ENCODE measurements around the gene PGF.

The PGF gene

DNA sequence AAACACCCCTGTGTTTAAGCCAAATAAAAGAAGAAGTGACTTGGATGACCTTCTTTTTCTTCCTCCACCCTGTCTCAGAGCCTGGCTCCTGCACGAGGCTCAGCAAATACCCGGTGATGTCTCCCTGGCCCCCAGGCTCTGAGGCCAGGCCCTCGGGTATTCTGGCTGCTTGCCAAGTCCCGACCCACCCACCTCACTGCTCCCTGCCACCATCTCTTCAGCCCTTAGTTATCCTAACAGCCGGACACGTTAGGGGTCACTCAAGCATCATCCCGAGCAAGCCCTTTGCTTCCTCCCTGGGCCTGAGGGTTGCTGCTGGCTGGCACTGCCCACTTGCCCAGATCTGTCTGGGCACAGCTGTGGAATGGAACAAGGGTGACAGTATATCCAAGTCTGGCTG, 39.6 kb downstream of the PGF start:
- no peak for DNase-seq

DNA sequence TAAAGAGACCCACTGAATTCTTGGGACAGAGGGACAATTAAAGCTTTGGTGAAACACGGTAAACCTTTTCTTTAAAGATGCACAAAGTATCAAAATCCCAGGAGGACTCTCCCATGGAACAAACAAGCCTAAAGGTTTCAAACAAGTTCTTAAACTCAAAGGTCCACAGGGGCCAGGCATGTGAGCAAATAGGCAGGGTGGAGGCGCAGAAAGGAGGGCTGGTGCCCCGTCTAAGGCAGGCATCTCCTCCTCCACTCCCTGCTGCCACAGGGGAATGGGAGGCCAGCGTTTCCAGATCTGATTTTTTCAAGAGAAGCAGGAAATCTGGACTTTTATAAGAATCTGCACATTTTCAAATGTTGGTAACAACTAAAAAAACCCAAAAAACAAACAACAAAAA, 40.0 kb downstream of the PGF start:
- DNase-seq = no peak

DNA sequence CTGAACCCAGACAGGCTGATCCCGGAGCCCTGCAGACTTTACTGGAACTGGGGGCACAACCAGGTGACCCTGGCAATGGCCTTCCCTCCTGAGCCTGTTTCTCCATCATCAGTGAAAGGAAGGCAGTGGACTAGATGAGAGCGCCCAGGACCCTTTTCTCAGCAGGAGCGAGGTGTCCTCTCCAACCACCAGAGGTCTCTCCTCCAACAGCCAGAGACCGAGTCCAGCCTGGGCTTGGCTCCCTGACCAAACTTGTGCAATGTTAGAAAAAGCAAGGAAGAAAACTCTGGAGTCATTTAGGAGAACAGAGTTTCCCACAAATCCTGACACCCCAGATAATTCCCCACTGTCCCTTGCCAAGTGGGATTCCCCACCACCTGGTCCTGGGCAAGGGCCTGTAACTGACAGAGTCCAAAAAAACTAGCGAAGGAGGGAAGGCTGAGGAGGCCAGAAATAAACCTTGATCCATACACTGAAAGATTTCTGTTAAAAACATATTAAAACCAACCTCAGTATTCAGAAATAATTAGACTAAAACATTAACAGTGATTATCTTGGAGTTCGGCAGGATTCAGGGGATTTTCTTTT, 41.3 kb downstream of the PGF start:
- DNase-seq = no peak

DNA sequence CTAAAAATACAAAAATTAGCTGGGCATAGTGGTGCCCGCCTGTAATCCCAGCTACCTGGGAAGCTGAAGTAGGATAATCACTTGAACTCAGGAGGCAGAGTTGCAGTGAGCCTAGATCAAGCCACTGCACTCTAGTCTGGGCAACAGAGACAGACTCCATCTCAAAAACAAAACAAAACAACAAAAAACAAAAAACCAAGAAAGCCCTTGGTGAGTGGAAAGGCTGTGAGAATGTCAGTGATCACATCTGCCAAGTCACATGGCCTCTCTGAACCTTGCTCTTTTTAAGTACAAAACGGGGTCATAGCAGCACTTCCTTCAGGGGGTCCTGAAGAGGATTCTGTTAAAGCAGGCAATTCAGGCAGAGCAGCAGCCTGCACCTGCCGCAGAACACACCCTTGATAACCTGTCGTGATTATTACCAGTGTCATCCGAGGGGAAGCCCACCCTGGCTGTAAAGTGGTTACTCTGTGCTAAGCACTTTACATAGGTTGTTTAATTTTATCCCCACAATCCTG, 41.9 kb downstream of the PGF start:
- no peak for DNase-seq

DNA sequence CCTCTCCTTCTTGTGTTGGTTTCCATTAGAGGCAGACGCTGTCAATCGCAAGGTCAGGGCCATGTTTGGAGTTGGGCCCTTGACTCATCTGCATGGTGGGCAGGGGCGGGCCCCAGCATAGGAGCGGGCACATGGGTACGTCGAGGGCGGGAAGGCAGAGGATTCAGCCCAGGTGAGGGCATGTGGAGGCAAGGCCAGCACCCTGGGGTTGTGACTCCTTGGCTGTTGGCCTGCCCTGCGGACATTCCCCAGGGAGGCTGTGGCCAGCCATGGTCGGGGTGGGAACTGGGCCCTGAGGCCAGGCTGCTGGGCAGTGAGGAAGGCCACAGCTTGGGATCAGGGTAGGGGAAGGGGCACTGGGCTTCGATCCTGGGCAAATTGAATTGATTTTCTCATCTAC, 42.6 kb downstream of the PGF start:
- no peak for DNase-seq

DNA sequence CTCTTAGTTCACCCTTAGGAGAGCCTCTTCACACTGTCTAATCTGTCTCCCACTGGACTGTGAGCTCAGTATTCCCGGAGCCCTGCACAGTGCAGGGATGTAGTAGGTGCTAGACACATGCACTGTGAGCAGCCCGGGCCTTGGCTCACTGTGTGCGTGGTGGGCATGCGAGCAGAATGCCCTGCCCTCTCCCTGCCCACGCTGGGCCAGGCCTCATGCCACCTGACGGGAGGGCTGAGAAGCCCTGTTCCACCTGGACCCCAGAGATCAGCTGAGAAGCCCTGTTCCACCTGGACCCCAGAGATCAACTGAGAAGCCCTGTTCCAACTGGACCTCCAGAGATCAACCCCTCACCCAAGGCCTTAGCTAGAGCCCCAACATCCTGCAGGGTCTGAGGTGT, 43.3 kb downstream of the PGF start:
- no peak for DNase-seq

DNA sequence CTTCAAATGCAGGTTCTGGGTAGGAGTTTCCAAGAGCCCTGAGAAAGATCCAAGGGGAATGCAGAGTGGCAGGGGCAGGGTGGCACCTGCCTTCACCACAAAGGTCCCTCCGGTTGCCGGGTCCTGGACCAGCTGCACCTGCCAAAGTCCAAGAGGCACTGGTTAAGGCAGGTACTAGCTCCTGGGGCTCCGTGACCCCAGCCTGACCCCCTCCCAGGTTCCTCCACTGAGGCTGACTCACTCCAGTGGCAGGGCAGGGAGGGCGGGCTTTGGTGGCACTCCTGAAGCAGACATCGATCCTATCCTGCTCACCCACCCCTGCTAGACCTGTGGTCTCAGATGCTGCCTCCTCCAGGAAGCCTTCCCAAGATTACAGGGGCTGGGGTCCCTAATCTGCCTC, 43.7 kb downstream of the PGF start:
- DNase-seq = no peak

DNA sequence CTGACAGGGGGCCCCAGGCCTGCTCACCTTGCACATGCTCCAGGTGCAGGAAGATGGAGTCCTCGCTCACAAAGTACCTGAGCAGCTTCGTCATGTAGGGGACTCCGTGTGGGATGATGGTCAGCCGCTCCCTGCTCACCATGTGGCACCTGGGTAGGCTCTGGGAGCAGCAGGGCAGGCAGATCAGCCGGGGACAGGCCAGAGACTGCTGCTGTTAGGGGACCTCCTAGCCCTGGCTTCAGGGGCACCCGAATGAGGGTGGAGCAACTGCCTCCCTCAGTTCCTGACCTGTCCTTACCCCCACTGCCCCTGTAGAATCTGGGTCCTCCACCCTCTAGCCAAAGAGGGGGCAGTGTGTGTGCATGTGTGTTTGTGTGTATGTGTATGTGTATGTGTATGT, 44.2 kb downstream of the PGF start:
- DNase-seq = no peak

DNA sequence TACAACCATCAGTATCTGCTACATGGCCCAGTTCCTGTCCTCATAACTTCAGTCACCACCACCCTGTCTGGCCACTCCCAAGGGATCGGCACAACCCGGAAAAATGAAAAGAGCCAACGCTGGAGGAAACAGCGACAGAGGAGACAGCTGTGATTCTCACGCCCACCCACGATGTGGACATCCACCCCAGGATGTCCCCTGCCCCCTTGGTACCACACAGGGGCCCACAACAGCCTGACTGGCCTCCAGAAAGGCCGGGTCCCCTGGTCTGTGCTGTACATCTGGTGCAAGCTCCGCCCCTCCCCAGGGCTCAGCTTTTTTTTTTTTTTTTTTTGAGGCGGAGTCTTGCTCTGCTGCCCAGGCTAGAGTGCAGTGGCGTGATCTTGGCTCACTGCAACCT, 44.8 kb downstream of the PGF start:
- no peak for DNase-seq

DNA sequence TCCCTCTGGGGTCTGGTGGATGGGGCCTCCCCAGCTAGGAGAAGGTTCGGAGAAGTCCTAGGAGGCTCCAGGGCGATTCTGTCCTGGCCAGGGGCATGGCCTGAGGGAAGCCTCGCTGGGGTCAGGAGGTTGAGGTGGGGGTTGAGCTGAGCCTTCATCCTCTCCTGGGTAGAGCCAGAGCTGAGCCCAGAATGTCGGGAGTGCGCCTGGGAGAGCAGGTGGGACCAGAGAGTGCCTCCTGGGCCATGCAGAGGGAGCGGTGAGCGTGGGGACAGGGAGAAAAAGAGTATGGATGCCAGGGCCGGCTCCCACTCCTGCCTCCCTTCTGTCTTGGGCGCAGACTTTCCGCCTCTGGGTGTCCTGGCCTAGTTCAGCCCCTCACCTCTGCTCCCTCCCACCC, 45.5 kb downstream of the PGF start:
- DNase-seq = no peak

DNA sequence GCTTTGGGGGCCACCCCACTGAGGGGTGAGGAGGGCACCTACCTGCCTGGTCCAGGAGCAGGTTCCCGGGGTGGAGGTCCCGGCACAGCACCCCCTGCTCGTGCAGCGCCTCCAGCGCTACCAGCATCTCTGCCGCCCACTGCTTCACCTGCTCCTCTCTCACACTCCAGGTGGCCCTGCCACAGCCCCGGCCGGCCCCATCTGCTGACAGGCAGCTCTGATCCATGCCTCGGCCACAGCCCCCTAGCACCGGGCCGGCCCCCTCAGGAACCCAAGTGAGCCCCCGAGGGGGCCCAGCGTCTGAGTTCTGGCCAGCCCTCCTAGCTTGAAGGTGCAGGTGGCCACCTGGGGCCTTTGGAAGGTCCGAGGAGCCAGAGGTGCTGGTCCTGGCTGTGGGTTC, 45.9 kb downstream of the PGF start:
- no peak for DNase-seq

DNA sequence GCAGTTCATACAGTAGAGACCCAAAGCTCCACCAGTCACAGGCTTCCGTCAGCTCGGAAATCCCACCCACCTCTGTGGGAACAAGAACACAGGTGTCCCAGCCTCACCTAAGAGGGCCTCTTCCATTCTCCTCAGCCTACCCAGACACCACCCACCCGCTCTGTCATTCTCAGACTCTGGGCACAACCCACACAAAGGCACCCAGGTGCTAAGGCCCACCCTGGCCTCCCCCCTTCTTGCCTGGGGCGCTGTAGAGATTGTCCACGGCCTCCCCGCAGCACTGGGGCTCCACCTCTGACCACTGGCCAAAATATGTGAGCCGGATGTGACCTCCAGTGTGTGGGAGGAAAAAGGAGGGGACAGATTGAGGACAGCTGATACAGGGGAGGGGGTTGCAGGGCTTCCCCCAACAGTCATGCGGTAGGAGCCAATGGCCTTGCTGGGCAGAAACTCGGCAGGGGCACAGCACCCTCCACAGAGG, 46.5 kb downstream of the PGF start:
- DNase-seq = no peak

DNA sequence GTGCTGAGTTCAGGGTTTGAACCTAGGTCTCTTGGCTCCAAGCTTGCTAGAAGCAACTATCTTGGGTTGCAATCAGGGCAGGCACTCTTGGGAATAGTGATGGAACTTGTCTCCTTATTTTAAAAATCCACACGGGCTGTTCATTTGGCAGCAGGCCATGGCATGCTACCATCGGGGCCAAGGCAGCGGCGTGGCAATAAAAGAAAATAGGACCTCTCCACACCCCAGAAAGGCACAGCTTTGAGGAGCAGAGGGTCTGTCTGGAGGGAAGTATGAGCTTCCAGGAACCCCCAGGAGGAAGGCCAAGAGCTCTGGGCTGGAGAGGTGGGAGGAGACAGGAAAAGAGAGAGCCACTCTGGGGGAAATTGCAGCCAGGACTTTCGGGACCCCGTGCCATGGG, 47.7 kb downstream of the PGF start:
- no peak for DNase-seq

DNA sequence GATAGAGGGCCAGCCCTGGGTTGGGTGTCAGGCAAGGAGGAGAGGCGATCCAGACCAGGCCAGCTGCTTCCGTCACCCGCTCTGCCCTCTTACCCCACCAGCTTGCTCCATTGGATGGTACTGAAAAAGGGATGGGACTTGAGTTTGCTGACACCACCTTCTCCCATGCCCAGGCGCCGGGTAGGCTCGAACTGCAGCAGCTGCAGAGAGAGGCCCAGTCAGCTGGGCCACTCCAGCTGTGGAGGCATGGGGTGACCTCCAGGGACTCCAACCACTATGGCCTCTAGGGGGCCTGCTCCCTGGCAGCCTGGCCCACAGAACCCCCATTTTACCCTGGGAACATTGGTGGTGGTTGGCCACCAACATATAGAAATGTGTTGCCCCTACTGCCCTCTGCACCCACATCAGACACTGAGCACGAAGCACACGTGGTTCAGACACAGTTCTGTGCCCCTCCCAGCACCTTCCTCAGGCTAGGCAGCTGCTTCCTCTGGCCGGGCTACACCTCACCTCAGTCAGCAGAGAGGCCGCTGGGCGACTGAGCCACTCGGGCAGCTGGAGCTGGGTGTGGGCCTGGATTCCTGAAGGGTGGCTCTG, 48.4 kb downstream of the PGF start:
- no peak for DNase-seq

DNA sequence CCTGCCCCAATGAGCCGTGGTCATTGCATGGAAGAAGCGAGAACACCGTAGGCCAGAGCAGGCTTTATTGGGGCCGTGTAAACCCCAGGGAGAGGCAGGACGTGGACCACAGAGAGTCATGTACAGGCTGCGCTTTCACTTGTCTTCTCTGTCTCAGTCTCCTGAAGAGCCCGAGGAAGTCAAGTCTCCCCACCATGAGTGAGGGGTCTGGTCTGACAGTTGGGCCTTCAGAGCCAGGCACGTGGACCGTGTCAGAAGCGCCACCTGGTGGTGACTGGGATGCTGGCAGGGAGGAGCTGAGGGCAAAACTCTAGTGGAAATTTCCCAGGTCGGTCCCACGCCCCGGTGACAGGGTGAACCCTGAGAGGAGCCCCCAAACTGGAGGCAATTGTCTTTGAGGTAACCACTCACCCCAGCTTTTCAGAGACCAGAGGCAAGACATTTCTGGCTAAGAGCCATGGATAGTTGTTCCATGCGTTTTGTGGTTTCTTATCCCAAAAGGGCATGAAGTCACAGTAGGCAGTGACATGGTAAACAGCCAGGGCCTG, 49.7 kb downstream of the PGF start:
- peak; percentile 66 to 81 for DNase-seq

DNA sequence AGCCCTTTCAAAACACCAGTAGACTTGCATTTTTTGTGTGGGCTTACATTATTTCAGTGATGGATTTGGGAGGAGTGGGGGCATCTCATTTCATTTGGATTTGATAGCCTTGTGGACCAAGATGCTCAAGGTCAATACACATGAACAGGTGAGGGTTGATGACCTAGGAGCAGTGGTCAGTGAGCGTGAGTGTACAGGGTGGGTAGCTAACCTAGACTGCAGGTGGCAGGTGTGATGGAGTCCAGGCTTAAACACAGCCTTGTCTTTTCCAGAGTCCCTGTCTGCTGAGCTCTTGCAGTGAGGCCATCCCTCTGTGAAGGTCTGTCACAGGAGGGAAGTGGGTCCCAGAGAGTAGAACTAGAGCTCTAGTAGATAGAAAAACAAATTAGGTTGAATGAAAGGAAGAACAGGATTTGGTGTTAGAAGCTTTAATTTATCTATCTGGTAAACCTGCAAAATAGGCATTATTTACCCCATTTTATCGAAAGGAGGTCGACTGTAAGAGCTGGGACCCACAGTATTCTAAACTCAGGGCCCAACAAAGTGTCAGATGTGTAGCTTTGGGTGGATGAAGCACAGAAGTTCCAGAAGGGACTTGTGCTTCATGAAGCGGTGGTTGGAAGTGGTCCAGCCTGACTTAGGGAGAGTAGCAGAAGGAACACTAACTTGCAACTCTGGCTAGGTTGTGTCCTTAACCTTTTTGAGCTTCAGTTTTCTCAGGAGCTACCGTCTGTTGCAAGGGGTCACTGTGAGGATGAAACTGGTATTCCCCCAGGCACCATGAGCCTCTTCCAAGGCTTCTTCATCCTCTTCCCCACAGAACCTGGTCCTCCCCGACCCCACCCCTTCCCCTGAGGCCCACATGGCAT, 50.5 kb downstream of the PGF start:
- DNase-seq = no peak

DNA sequence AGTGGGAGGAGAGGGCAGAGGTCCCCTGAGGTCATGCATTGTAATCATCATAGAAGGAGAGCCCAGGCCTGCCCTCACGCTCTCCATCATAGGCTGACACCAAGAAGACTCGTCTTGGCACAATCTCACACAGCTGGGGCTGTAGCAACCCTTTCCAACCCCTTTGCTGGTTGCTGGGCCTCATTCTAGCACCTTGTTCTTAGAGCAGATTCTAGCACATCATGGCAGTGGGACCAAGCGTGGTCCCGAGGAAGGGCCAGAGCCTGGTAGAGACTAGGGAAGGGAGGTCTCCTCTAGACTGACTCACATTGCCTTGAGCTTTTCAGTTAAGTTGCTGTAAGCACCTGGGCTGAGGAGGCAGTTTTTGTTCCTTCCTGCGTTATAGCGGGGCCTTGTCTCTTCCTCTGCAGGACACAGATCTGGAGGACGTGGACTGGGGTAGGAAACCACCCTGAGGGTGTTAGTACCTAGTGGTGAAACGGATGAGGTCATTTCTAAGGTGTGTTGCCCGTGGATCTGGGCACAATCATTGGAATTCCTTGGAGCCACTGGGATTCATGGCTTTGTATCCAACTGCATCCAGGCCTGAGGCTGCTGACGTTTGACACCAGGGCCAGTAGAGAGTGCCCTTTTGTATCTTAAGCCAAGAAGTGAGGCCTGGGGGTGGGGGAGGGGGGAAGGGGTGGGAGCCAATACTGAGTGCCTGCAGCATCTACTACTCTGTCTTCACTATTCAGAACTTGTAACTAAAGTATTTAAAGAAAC, 52.3 kb downstream of the PGF start:
- no peak for DNase-seq

DNA sequence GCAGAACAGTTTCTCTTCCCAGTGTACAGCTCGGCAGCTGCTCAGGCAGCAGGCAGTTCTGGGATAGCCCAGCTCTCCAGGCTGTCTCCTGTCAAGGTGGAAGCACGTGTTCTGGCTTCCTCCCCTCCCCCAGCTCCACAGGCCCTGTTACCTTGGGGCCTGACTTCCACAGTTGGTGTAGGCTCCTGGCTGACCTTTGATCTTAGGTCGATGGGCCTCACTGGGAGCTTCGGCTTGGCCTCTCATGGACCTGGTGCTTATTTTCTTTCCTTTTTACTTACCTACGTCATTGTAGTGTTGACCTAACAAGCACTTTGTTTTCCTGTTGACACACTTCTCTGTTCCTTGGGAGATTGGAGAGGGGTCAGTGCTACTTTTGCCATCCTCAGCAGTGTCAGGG, 56.7 kb downstream of the PGF start:
- DNase-seq = no peak

DNA sequence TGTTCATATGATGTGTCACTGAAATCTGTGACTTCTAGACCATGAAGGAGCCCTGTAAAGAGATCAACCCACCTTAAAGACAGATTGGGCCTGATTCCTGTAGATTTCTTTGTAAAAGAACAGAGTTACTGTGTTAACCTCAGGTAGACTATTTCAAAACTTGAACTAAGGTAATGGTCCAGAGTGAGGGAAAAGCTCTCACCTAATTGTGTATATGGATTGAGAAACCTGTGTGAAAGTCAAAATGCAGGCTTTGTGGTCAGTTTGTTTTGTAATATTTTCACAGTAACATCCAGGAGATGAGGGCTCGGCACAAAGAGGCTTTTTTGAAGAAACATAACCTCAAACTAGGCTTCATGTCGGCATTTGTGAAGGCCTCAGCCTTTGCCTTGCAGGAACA, 57.3 kb downstream of the PGF start:
- no peak for DNase-seq

DNA sequence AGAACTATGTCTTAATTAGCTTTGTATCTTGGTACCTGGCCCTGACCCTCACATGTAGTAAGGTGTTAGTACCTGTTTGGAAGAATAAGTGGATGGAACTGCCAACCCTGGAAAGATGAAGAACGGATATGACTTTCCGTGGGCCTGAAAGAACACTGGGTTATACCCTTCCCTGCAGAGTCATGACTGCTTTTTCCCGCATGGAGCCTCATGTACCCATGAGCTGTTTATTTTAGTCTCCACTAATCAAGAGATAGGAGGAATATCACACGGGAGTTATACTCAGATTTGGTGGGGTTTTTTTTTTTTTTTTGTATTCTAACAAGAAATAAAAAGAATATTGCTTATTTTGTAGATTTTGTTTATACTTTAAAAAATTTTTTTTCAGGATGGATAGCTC, 57.8 kb downstream of the PGF start:
- no peak for DNase-seq

DNA sequence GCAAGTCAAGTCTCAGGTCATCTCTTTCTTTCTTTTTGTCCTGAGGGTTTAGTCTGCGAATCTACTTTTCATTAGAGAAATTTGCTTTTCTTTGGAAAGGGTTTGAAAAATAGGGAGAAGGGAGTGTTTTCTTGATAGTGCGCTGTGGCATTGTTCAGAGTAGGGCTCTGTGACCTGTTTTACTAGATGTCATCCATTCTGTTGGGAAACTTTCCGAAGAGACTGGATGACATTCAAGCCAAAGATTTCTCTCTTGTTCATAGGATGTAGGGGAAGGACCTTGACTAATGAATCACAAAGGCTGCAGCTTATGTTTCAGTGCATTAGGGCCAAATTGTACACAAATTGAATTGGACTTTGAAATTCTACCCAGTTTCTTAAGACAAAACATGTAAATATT, 59.0 kb downstream of the PGF start:
- DNase-seq = no peak

DNA sequence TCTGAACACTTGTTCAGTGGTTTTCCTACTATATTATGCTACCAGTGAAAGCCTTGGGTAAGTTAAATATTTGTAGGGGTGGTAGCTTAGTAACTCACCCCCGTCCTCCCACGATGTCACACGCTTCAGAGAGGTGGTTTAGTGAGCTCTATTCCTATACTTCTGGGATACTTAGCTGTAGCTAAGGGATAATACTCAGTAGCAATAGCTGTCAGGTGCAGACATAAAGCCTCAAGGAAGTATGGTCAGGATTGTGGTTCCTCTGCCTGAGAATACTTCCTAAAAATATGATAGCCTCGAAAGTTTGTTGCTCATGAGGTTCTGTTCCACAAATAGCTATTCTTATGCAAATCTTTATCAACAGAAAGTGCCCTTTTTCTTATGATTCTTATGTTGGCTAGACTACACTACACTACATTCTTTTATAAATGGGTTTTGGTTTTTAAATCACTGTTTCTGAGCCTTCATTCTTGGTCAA, 61.7 kb downstream of the PGF start:
- DNase-seq = no peak

DNA sequence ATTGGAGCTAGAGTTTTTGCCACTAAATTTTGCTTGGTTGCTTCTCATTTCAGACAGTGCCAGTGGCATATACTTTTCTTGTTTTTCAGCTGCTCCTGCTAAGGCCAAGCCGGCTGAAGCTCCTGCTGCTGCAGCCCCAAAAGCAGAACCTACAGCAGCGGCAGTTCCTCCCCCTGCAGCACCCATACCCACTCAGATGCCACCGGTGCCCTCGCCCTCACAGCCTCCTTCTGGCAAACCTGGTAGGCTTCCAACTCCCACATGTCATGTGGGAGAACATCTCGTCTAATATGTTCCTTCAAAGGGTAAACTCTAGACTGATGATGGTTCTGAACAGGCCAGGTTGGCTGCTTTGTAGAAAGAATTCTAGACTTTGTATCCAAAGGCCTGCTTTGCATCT, 62.7 kb downstream of the PGF start:
- DNase-seq = no peak
